K562 (cell line): ENCODE data around the gene CREB5.

Experiments
- CREB5 ChIP-seq: fragments of 250-450 bp; sonication (Bioruptor Pico); IDR thresholded peaks from 2 replicates; pipeline ENCODE4 v1.5.0; 2020; ENCODE audit warnings: mild to moderate bottlenecking
- ELF1 ChIP-seq: fragments of 200-800 bp; sonication (Bioruptor generic); IDR thresholded peaks from 2 replicates; pipeline ENCODE4 v1.6.1; 2016; ENCODE audit warnings: missing genetic modification characterization, missing compliant biosample characterization
- HNRNPL ChIP-seq: fragments of 200-400 bp; formaldehyde crosslinking; IDR thresholded peaks from 2 replicates; pipeline ENCODE4 v1.6.1; 2017; ENCODE audit warnings: low read depth, mild to moderate bottlenecking, low read length
- POLR2AphosphoS5 ChIP-seq: IDR thresholded peaks from 2 replicates; pipeline ENCODE4 v1.6.1; 2011; ENCODE audit warnings: mild to moderate bottlenecking, low read depth, low read length, moderate library complexity; ENCODE audit not compliant: control insufficient read depth, insufficient read depth
- REST ChIP-seq, 2 experiments: fragments of 450-650 bp; formaldehyde crosslinking in 1 of 2; IDR thresholded peaks; 2 replicates each; pipeline versions ENCODE4 v1.4.0 to v1.6.1; 2014 to 2020; ENCODE audit warnings: mild to moderate bottlenecking in 2 of 2, borderline replicate concordance in 1 of 2, low read depth in 1 of 2
- TF ChIP-seq, protein P1 (sequence below), 3 experiments: IDR thresholded peaks in 2 of 3; conservative IDR thresholded peaks in 1 of 3; 2 replicates each; pipeline ENCODE4 v1.5.1; 2011 to 2012; ENCODE audit warnings: low read length in 3 of 3, mild to moderate bottlenecking in 3 of 3, control low read depth in 2 of 3, improper control_type of control experiment in 1 of 3, inconsistent platforms in 1 of 3, low read depth in 1 of 3, mixed read lengths in 1 of 3, moderate library complexity in 1 of 3; ENCODE audit not compliant: insufficient read depth in 2 of 3

GRCh38 chr7:28731092-28731658 is 318.9 kb downstream of the CREB5 start:
- TF ChIP-seq HNRNPL = no peak
- no peak for TF ChIP-seq CREB5 (CRISPR knock-in tag)
- TF ChIP-seq ELF1 = no peak
- no peak for TF ChIP-seq POLR2AphosphoS5
- TF ChIP-seq REST (IDR thresholded peaks at IDR 0.05; ENCODE audit: borderline replicate concordance) = no peak
- TF ChIP-seq REST (CRISPR knock-in tag; IDR thresholded peaks at IDR 0.05; ENCODE audit: low read depth) = no peak
- TF ChIP-seq, protein P1, sequence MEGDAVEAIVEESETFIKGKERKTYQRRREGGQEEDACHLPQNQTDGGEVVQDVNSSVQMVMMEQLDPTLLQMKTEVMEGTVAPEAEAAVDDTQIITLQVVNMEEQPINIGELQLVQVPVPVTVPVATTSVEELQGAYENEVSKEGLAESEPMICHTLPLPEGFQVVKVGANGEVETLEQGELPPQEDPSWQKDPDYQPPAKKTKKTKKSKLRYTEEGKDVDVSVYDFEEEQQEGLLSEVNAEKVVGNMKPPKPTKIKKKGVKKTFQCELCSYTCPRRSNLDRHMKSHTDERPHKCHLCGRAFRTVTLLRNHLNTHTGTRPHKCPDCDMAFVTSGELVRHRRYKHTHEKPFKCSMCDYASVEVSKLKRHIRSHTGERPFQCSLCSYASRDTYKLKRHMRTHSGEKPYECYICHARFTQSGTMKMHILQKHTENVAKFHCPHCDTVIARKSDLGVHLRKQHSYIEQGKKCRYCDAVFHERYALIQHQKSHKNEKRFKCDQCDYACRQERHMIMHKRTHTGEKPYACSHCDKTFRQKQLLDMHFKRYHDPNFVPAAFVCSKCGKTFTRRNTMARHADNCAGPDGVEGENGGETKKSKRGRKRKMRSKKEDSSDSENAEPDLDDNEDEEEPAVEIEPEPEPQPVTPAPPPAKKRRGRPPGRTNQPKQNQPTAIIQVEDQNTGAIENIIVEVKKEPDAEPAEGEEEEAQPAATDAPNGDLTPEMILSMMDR (IDR thresholded peaks at IDR 0.05 in 2 of 3, conservative IDR thresholded peaks at IDR 0.05 in 1 of 3; ENCODE audit: insufficient read depth in 2 of 3, low read depth in 1 of 3, low read length in 3 of 3) = no peak
